Upper lobe of left lung (tissue), 4 donors: Measurements from ENCODE around the gene ATG3.

Experiments
- POLR2AphosphoS5 ChIP-seq, 2 donors: sonication (generic); formaldehyde crosslinking; IDR thresholded peaks; one replicate each; pipeline ENCODE4 v1.5.1; 2017; ENCODE audit warnings: antibody characterized with exemption in 2 of 2
- TF ChIP-seq, protein P1 (sequence below), 6 experiments: fragments of 450-650 bp in 4 of 6; fragments of 200-600 bp in 2 of 6; sonication (generic) in 2 of 6; IDR thresholded peaks; one replicate each; pipeline ENCODE4 v1.5.1; 2016 to 2019; ENCODE audit warnings: antibody characterized with exemption in 6 of 6

DNA sequence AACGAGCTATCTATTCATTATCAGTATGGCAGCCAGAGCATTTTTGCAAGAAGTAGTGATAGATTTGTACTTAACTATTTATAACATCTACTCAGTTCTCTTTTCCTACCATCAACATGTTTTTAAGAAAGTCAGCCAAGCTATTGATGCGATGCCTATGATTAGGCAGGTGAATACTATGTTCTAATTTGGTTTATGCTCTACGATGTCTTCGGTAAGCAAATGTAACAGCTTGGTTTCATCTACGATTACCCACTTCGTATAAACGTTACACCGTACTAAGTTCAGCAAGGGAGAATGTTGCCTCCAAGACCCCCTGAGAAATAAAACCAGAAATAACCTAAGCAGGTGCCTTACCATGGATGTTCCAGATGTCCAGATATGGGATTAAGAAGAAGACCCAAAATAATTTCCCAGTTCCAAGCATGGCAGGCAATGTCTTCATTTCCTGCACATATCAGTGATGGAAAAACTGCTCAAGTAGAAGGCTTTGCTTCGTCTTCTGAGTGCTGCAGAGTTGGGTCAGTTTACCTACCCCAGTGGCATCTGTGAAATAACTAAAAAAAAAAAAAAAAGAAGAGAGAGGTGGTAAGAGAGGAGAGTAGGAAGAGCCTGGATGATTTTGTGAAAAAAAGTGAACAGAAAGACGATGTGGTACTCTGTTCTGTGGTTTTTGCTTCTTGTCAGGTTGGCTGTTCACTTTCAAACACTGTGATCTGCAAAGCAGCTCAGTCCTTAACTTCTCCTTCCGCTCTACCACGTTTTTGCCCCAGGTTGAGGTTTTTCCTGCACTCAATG lies 62.6 kb downstream of the ATG3 start, which contains the start of gene BTLA:
- TF ChIP-seq, protein P1, sequence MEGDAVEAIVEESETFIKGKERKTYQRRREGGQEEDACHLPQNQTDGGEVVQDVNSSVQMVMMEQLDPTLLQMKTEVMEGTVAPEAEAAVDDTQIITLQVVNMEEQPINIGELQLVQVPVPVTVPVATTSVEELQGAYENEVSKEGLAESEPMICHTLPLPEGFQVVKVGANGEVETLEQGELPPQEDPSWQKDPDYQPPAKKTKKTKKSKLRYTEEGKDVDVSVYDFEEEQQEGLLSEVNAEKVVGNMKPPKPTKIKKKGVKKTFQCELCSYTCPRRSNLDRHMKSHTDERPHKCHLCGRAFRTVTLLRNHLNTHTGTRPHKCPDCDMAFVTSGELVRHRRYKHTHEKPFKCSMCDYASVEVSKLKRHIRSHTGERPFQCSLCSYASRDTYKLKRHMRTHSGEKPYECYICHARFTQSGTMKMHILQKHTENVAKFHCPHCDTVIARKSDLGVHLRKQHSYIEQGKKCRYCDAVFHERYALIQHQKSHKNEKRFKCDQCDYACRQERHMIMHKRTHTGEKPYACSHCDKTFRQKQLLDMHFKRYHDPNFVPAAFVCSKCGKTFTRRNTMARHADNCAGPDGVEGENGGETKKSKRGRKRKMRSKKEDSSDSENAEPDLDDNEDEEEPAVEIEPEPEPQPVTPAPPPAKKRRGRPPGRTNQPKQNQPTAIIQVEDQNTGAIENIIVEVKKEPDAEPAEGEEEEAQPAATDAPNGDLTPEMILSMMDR (IDR thresholded peaks at IDR 0.05), result no peak
- TF ChIP-seq POLR2AphosphoS5 (IDR thresholded peaks at IDR 0.05), result no peak
